LNCaP clone FGC (cell line): Measurements from ENCODE around the gene H6PD.

Experiments used
- DNase-seq: peaks from one replicate; pipeline ENCODE4 v3.0.0-alpha.2; 2011; ENCODE audit warnings: low read depth
- H3K4me3 ChIP-seq: 2 replicates; pipeline ENCODE4 v1.5.1; 2011; ENCODE audit warnings: mild to moderate bottlenecking, low read depth, low read length, control low read depth
- CTCF ChIP-seq: IDR thresholded peaks from 2 replicates; pipeline ENCODE4 v1.5.1; 2012; ENCODE audit warnings: mild to moderate bottlenecking; ENCODE audit not compliant: control insufficient read depth, insufficient read depth; ENCODE audit errors: extremely low read depth

The H6PD gene

GRCh38 chr1:9293241-9293532 lies 58.6 kb downstream of the H6PD start:
- DNase-seq = no peak
- TF ChIP-seq CTCF = no peak
- H3K4me3 ChIP-seq = peak overlapping the region; percentile 62

GRCh38 chr1:9293533-9294404 lies 59.2 kb downstream of the H6PD start:
- no peak for TF ChIP-seq CTCF
- DNase-seq = no peak
- H3K4me3 ChIP-seq = peak overlapping the region; percentile 62

GRCh38 chr1:9294405-9294773 lies 59.8 kb downstream of the H6PD start:
- TF ChIP-seq CTCF = no peak
- no peak for DNase-seq
- H3K4me3 ChIP-seq = no peak overlapping the region

GRCh38 chr1:9294910-9295636 lies 60.5 kb downstream of the H6PD start:
- DNase-seq = peak; percentile 18
- H3K4me3 ChIP-seq = no peak overlapping the region
- peak; percentile 33; the same call in 1 of the 2 replicates for TF ChIP-seq CTCF

- H3K4me3 ChIP-seq = no peak overlapping the region
- TF ChIP-seq CTCF = no peak
- DNase-seq = no peak
These were observed 61.3 kb downstream of the H6PD start for GRCh38 chr1:9295884-9296283.

GRCh38 chr1:9296850-9297249 lies 62.3 kb downstream of the H6PD start:
- H3K4me3 ChIP-seq = no peak overlapping the region
- TF ChIP-seq CTCF = no peak
- DNase-seq = no peak

- no peak overlapping the region for H3K4me3 ChIP-seq
- TF ChIP-seq CTCF = no peak
- no peak for DNase-seq
These were observed 63.3 kb downstream of the H6PD start for GRCh38 chr1:9297831-9298230.
